Retinal pigment epithelial cell (primary cell): ENCODE results near the gene HBD.

ENCODE experiments used
- DNase-seq: peaks from one replicate; pipeline ENCODE4 v3.0.0-alpha.2; 2010; ENCODE audit warnings: low read depth
- H3K4me3 ChIP-seq: 2 replicates; pipeline ENCODE4 v1.5.1; 2011; ENCODE audit warnings: mild to moderate bottlenecking, low read length, control low read depth, moderate library complexity
- CTCF ChIP-seq: conservative IDR thresholded peaks from 2 replicates; pipeline ENCODE4 v1.5.1; 2011; ENCODE audit warnings: low read depth, low read length, control low read depth, inconsistent platforms

The HBD gene

GRCh38 chr11:5234381-5234834, at the start of gene HBD:
HBD (minus strand) TSS chr11:5234483; CDS start chr11:5234433, 50 bp downstream.
- TF ChIP-seq CTCF, result no peak
- H3K4me3 ChIP-seq, result no peak within 1 kb of the TSS
- DNase-seq, result no peak

- no peak overlapping the region for H3K4me3 ChIP-seq
- TF ChIP-seq CTCF, result no peak
- DNase-seq, result no peak
Measured at GRCh38 chr11:5283882-5284281, 49.6 kb upstream of the HBD start.

- no peak for TF ChIP-seq CTCF
- no peak for DNase-seq
- H3K4me3 ChIP-seq, result no peak overlapping the region
Measured at GRCh38 chr11:5283086-5283485, 48.8 kb upstream of the HBD start.

GRCh38 chr11:5282628-5283027, 48.3 kb upstream of the HBD start:
- no peak for TF ChIP-seq CTCF
- DNase-seq, result no peak
- no peak overlapping the region for H3K4me3 ChIP-seq

GRCh38 chr11:5281596-5281995, 47.3 kb upstream of the HBD start:
- no peak for DNase-seq
- TF ChIP-seq CTCF, result no peak
- no peak overlapping the region for H3K4me3 ChIP-seq

- no peak for TF ChIP-seq CTCF
- no peak overlapping the region for H3K4me3 ChIP-seq
- peak; percentile 81 for DNase-seq
Measured at GRCh38 chr11:5280582-5281102, 46.4 kb upstream of the HBD start.

GRCh38 chr11:5279471-5280090, 45.3 kb upstream of the HBD start:
- no peak for TF ChIP-seq CTCF
- no peak overlapping the region for H3K4me3 ChIP-seq
- no peak for DNase-seq
